Osteocyte (in vitro differentiated cells): ENCODE results near the gene ZNF318. TPM values are rescaled to one million over a fixed set of nuclear protein-coding genes. Genes with fewer than 3 reads are reported as not detected.

Experiments
- DNase-seq: peaks from one replicate; pipeline ENCODE4 v3.0.0; 2021; ENCODE audit warnings: mixed read lengths; ENCODE audit not compliant: unreplicated experiment; ENCODE audit errors: extremely low spot score
- H3K27ac Mint-ChIP-seq: one replicate; pipeline ENCODE4 v1.8.0; 2021; ENCODE audit warnings: mild to moderate bottlenecking, mixed read lengths; ENCODE audit not compliant: unreplicated experiment
- H3K27me3 Mint-ChIP-seq: one replicate; pipeline ENCODE4 v1.8.0; 2021; ENCODE audit warnings: mixed read lengths; ENCODE audit not compliant: unreplicated experiment
- H3K36me3 Mint-ChIP-seq: one replicate; pipeline ENCODE4 v1.8.0; 2021; ENCODE audit warnings: mixed read lengths; ENCODE audit not compliant: unreplicated experiment
- H3K4me1 Mint-ChIP-seq: one replicate; pipeline ENCODE4 v1.8.0; 2021; ENCODE audit warnings: mixed read lengths; ENCODE audit not compliant: unreplicated experiment
- H3K4me3 Mint-ChIP-seq: one replicate; pipeline ENCODE4 v1.8.0; 2021; ENCODE audit warnings: mild to moderate bottlenecking, moderate library complexity, mixed read lengths; ENCODE audit not compliant: unreplicated experiment
- H3K9me3 Mint-ChIP-seq: one replicate; pipeline ENCODE4 v1.8.0; 2021; ENCODE audit warnings: mixed read lengths; ENCODE audit not compliant: unreplicated experiment
- total RNA-seq: library from RNA; stranded (reverse); gene quantifications from 2 replicates; pipeline ENCODE4 v1.2.1, GENCODE V29; 2021
- TF ChIP-seq, protein P1 (sequence below): fragments of 200-600 bp; sonication (generic); IDR thresholded peaks from 2 replicates; pipeline ENCODE4 v1.5.0; 2021; ENCODE audit warnings: antibody characterized with exemption, mild to moderate bottlenecking, moderate library complexity

ZNF318 gene
- total RNA-seq, 1 donor from 2014 or later = 25.1 TPM

DNA sequence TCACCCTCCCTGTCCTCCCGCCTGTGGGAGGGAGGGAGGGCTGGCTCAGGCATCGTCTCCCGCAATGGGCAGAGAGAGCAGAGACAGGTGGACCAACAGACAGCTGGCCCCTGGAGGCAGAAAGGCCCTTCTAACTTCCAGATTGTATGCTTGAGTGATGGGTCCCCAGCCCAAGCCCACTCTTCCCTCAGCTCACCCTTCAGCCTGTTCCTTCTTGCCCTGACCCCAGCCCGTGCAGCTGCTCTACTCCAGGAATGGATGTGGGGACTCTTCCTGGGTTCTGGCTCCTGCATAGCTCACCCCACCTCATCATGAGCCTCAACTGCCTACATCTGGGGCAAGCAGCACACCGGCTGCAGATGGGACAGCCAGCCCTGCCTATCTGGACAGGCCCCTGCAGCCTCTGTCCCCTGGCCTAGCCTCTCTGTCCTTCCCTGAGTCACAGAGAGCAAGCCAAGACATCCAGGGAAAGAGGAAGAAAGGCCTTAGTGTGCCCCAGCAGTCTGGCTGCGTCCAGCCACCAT lies 82.9 kb downstream of the ZNF318 start:
- TF ChIP-seq, protein P1, sequence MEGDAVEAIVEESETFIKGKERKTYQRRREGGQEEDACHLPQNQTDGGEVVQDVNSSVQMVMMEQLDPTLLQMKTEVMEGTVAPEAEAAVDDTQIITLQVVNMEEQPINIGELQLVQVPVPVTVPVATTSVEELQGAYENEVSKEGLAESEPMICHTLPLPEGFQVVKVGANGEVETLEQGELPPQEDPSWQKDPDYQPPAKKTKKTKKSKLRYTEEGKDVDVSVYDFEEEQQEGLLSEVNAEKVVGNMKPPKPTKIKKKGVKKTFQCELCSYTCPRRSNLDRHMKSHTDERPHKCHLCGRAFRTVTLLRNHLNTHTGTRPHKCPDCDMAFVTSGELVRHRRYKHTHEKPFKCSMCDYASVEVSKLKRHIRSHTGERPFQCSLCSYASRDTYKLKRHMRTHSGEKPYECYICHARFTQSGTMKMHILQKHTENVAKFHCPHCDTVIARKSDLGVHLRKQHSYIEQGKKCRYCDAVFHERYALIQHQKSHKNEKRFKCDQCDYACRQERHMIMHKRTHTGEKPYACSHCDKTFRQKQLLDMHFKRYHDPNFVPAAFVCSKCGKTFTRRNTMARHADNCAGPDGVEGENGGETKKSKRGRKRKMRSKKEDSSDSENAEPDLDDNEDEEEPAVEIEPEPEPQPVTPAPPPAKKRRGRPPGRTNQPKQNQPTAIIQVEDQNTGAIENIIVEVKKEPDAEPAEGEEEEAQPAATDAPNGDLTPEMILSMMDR = no peak
- no peak overlapping the region for H3K4me3 Mint-ChIP-seq
- H3K9me3 Mint-ChIP-seq = no peaks in the 10 kb centered on the region
- no peaks in the 10 kb centered on the region for H3K27me3 Mint-ChIP-seq
- H3K27ac Mint-ChIP-seq = no peak overlapping the region
- DNase-seq = no peak
- peaks cover 1% of the 10 kb centered on the region for H3K4me1 Mint-ChIP-seq
- no peaks in the 10 kb centered on the region for H3K36me3 Mint-ChIP-seq

Other genes with a start within 250 kb of the ZNF318 start
- 29.8 and 32.5 TPM in 2 replicates for gene SRF, start 198.4 kb downstream of the ZNF318 start, total RNA-seq
- gene CUL9, start 187.5 kb downstream of the ZNF318 start, total RNA-seq = 39.5 and 41.9 TPM in 2 replicates
- 27.2 and 35.6 TPM in 2 replicates for gene DNPH1, start 140.2 kb downstream of the ZNF318 start, total RNA-seq
- 0.05 and 0.08 TPM in 2 replicates for gene TTBK1, start 126.2 kb downstream of the ZNF318 start, total RNA-seq
- not detected in 2 replicates for gene SLC22A7, start 71.4 kb downstream of the ZNF318 start, total RNA-seq
- 1.4 and 1.8 TPM in 2 replicates for gene CRIP3, start 60.8 kb downstream of the ZNF318 start, total RNA-seq
- 40.1 and 42.8 TPM in 2 replicates for gene ABCC10, start 57.9 kb upstream of the ZNF318 start, total RNA-seq
- 0.43 TPM in 1 of 2 replicates, not detected in the other for gene DLK2, start 85.9 kb upstream of the ZNF318 start, total RNA-seq
- 38.7 and 42.8 TPM in 2 replicates for gene TJAP1, start 107.9 kb upstream of the ZNF318 start, total RNA-seq
- 0.29 and 0.40 TPM in 2 replicates for gene LRRC73, start 140.7 kb upstream of the ZNF318 start, total RNA-seq
- gene YIPF3, start 147.3 kb upstream of the ZNF318 start, total RNA-seq = 148 and 151 TPM in 2 replicates
- 27.9 and 32.8 TPM in 2 replicates for gene POLR1C, start 147.4 kb upstream of the ZNF318 start, total RNA-seq
- gene XPO5, start 206.4 kb upstream of the ZNF318 start, total RNA-seq = 35.0 and 38.7 TPM in 2 replicates
- 27.7 and 28.2 TPM in 2 replicates for gene POLH, start 206.5 kb upstream of the ZNF318 start, total RNA-seq